ENCODE results near the gene APC2.

DNA sequence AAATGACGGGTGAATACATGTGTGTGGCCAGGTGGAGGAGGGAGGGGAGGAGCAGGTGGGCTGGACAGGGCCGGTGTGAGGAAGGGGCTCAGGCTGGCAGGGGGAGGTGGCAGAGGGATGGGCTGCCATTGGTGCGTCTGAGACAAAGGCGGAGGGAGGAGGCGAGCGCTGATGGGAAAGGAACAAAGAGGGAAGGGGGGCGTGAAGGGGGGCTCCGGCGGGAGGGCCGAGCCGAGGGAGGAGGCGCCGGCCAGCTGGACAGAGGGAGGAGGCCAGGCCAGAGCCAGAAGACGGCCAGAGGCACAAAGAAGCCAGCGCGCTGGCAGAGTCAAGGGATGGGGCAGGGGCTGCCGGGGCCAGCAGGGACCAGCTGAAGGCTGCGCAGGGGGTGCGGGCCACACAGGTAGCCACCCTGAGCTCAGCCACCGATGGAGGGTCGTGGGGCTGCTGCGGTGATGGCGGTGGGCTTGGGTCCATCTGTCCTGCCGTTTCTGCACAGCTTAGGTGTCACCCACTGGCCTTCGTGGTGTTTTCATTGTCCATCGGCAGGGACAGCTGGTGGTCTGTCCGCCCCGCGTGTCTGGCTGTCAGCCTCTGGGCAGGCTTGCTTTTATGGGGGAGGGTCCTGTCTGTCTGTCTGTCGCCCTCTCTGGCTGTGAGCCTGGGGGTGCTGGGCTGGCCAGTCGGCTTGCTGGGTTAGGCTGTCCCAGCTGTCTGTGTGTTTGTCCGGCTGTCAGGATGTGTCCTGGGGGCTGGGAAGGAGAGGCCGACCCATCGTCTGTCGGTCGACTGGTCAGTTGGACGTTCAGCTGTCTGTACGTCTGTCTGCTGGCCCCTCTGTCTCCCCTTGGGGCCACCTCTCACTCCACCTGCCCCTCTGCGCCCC lies 2.2 kb downstream of the APC2 start:
- TF ChIP-seq, protein P1, sequence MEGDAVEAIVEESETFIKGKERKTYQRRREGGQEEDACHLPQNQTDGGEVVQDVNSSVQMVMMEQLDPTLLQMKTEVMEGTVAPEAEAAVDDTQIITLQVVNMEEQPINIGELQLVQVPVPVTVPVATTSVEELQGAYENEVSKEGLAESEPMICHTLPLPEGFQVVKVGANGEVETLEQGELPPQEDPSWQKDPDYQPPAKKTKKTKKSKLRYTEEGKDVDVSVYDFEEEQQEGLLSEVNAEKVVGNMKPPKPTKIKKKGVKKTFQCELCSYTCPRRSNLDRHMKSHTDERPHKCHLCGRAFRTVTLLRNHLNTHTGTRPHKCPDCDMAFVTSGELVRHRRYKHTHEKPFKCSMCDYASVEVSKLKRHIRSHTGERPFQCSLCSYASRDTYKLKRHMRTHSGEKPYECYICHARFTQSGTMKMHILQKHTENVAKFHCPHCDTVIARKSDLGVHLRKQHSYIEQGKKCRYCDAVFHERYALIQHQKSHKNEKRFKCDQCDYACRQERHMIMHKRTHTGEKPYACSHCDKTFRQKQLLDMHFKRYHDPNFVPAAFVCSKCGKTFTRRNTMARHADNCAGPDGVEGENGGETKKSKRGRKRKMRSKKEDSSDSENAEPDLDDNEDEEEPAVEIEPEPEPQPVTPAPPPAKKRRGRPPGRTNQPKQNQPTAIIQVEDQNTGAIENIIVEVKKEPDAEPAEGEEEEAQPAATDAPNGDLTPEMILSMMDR (IDR thresholded peaks at IDR 0.05 in 8 of 11, conservative IDR thresholded peaks at IDR 0.05 in 3 of 11), result no peak
- TF ChIP-seq POLR2A (IDR thresholded peaks at IDR 0.05), result no peak
